HG03565 (cell line): ENCODE data around the gene NEMP1.
"Not testable (repeated sequence)": the region's sequence is repeated elsewhere in the genome, so short reads cannot be mapped to it uniquely, and the experiment has no call there.

Source experiments
- ATAC-seq: cut with Tn5 transposase; IDR thresholded peaks from one replicate; pipeline ENCODE4 v1.9.1; 2021; ENCODE audit warnings: mild to moderate bottlenecking, moderate library complexity; ENCODE audit not compliant: unreplicated experiment

The NEMP1 gene

GRCh38 chr12:57091638-57092528 lies 13.3 kb upstream of the NEMP1 start:
- no peak for ATAC-seq

DNA sequence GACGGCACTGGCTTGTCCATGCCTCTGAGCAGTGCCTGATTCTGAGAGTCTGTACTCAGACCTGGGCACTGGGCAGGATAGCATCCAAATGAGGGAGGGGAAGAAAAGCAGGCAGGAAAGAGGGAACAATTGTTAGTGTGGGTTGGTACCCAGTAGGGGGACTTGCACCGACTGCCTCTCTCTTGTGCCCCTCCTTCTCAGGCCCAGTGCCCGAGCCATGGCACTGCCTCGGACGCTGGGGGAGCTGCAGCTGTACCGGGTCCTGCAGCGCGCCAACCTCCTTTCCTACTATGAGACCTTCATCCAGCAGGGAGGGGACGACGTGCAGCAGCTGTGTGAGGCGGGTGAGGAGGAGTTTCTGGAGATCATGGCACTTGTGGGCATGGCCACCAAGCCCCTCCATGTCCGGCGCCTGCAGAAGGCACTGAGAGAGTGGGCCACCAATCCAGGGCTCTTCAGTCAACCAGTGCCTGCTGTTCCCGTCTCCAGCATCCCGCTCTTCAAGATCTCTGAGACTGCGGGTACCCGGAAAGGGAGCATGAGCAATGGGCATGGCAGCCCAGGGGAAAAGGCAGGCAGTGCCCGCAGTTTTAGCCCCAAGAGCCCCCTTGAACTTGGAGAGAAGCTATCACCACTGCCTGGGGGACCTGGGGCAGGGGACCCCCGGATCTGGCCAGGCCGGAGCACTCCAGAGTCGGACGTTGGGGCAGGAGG lies 12.5 kb upstream of the NEMP1 start:
- ATAC-seq: no peak

DNA sequence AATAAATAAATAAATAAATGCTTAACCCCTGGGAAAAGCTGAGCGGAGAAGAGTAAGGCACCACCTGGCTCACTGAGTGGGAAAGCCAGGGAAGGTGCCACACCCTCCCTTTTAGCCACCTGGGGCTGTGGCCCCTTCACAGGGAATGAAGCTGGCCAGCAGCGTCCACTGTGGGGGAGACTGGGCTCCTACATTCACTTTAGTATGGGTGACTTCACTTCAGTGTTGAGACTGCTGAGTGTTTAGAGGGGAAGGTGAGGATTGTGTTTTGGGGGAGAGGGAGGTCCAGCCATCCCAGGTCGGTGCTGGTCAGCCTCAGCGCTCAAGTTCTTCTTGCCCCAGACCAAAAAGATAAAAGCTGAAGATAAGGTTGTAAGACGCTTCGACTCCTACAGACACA lies 11.9 kb upstream of the NEMP1 start:
- ATAC-seq: no peak

GRCh38 chr12:57089271-57090245 lies 11.0 kb upstream of the NEMP1 start:
- no peak for ATAC-seq

GRCh38 chr12:57088354-57089270 lies 10.0 kb upstream of the NEMP1 start, which contains the start of gene NAB2:
NAB2 (plus strand) TSS chr12:57089114; CDS start chr12:57089272, 158 bp downstream.
- peak; percentile 45 for ATAC-seq

- ATAC-seq: peak; percentile 23
Measured at GRCh38 chr12:57087691-57088353, 9.2 kb upstream of the NEMP1 start.

- ATAC-seq: peak; percentile 28
Measured at GRCh38 chr12:57087010-57087690, 8.6 kb upstream of the NEMP1 start.

GRCh38 chr12:57086493-57087009 lies 8.0 kb upstream of the NEMP1 start:
- no peak for ATAC-seq

DNA sequence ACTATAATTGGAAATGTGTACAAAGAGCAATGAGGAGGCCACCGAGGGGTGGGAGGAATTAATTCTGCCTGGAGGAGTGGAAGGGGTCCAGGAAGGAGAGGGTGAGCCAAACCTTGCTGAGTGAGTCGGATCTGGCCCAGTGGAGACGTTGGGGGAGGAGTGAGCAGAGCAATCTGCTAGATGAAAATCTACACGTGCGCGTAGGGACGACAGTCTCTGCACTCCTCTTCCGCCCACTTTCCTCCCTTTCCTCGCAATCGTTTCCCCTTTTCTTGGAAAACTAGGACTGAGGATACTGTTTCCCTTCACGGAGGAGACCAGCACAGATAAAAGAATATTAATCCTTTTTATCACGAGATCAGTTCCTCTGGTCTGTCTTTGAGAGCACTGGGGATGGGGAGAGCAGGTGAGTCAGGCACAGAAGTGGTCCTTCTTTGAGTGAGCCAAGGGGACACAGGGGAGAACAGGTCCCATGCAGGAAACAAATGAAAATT lies 7.5 kb upstream of the NEMP1 start:
- ATAC-seq: no peak

- no peak for ATAC-seq
Measured at GRCh38 chr12:57080855-57081254, 2.3 kb upstream of the NEMP1 start.

GRCh38 chr12:57079821-57080220 lies 1.2 kb upstream of the NEMP1 start:
- ATAC-seq: no peak

DNA sequence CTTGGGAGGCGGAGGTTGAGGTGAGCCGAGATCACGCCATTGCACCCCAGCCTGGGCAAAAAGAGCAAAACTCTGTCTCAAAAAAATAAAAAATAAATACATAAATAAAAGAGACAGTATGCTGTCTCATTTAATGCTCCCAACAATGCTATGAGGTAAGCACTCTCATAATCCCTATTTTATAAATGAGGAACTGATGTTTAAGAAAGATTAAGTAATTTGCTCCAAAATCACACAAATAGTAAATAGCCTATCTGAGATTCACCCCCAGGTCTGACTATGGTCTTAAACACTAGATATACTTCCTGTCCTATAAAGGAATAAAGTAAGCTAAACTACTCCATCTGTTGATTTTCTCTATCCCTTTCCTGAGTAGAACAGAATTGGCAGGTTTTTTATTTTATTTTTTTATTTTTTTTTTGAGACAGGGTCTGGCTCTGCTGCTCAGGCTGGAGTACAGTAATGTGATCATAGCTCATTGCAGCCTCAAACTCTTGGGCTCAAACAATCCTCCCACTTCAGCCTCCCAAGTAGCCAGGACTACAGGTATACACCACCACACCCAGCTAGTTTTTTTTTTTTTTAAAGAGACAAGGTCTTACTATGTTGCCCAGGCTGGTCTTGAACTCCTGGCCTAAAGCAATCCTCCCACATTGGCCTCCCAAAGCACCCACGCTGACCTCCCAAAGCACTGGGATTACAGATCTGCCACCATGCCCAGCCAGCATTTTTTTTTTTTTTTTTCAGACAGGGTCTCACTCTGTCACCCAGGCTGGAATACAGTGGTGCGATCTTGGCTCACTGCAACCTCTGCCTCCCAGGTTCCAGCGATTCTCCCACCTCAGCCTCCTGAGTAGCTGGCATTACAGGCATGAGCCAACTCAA lies 4.8 kb downstream of the NEMP1 start:
- ATAC-seq: not testable (repeated sequence)

GRCh38 chr12:57072661-57073060 lies 5.9 kb downstream of the NEMP1 start:
- ATAC-seq: no peak

DNA sequence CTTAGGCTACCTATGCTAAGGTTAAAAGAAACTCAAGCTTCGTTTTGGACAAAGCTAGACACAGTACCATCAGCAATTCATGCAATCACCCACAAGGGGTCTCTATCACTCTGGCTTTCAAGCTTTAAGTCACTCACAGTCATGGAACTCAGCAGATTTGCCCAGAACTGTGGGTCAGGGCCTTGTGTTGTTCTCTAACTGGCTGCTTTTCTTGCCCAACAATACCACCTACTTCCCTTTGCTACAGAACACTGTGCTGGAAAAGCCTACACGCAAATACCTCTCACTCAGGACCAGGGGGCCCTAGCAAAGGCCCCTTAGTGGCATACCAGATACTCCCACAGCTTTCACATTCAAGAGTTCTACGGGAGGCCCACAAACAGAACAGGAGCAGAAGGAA lies 9.1 kb downstream of the NEMP1 start:
- peak; percentile 57 for ATAC-seq

DNA sequence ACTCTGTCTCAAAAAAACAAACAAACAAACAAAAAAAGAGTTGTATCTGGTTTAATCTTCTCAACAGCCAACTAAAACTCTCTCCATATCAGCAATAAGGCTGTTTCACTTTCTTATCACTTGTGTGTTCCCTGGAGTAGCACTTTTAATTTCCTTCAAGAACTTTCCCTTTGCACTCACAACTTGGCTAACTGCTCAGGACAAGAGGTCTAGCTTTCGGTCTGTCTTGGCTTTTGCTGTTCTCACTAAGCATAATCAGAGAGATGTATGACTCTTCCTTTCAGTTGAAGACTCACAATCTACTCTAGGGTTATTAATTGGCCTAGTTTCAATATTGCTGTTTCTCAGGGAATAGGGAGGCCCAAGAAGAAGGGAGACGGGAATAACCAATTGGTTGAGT lies 12.3 kb downstream of the NEMP1 start:
- no peak for ATAC-seq

GRCh38 chr12:57063991-57064685 lies 14.5 kb downstream of the NEMP1 start:
- peak; percentile 71 for ATAC-seq

DNA sequence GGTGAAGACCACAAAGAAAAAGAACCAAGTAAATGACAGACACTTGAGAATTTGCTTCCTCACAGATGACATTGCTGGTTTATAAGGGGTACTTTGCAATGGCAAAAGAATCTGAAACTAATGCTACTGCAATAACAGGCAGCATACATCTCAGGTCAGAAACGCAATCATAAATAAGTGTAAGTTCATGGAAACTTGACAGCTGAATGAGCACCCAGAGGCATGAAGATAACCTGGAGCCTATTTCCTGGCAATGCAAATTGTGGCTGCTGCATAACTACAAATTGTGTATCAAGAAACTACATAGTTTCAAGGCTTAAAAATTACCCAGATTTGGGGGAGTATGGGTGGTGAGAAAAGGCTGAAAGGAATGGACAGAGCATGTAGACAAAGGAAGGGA lies 20.1 kb downstream of the NEMP1 start:
- no peak for ATAC-seq
